Measurements from ENCODE around the gene BMPER. TPM values are rescaled to one million over a fixed set of nuclear protein-coding genes. Genes with fewer than 3 reads are reported as not detected.

BMPER gene
- total RNA-seq, 2 donors from 2014 or later, result 3.0 to 3.8 TPM

- no peak for TF ChIP-seq CTCF (IDR thresholded peaks at IDR 0.05)
- H3K4me1 ChIP-seq, result no peaks in the 10 kb centered on the region
- H3K36me3 ChIP-seq, result no peaks in the 10 kb centered on the region
- H3K4me3 ChIP-seq, result no peak overlapping the region
- no peak overlapping the region for H3K27ac ChIP-seq
- H3K27me3 ChIP-seq, result no peaks in the 10 kb centered on the region
- no peaks in the 10 kb centered on the region for H3K9me3 ChIP-seq
- DNase-seq (ENCODE audit: low spot score), result no peak
Observed at GRCh38 chr7:33934391-33934790, 29.1 kb downstream of the BMPER start.

- Histone ChIP-seq H3K9me3 (no peaks in the 10 kb centered on the region), H3K4me1 (no peaks in the 10 kb centered on the region), H3K27ac (no peak overlapping the region), H3K36me3 (no peaks in the 10 kb centered on the region), H3K4me3 (no peak overlapping the region), H3K27me3 (no peaks in the 10 kb centered on the region)
- TF ChIP-seq CTCF (IDR thresholded peaks at IDR 0.05), result no peak
- DNase-seq (ENCODE audit: low spot score), result no peak
Observed at GRCh38 chr7:33936503-33936902, 31.2 kb downstream of the BMPER start.

GRCh38 chr7:33937871-33938270 is 32.5 kb downstream of the BMPER start:
- Histone ChIP-seq H3K27ac (no peak overlapping the region), H3K9me3 (no peaks in the 10 kb centered on the region), H3K4me3 (no peak overlapping the region), H3K36me3 (no peaks in the 10 kb centered on the region), H3K27me3 (no peaks in the 10 kb centered on the region), H3K4me1 (no peaks in the 10 kb centered on the region)
- DNase-seq (ENCODE audit: low spot score), result no peak
- TF ChIP-seq CTCF (IDR thresholded peaks at IDR 0.05), result no peak

DNA sequence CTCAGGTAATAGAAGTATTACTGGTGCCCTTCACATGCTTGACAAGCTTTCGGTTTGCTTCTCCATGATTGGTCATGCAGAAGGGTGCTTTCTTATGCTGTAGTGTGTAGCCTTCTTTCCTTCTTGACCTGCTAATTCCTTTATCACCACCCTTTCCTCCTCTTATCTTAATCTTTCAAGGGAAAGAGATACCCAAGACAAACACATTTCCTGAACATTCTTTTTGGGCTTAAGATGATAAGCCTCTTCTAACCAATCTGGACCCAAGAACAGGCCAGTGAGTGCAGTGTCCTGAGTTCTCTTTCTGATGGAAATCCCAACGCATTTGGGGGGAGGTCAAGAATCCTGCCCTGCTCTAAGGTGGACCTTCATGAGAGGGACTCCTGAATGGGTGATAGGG is 33.8 kb downstream of the BMPER start:
- no peak overlapping the region for H3K27ac ChIP-seq
- no peaks in the 10 kb centered on the region for H3K27me3 ChIP-seq
- H3K9me3 ChIP-seq, result no peaks in the 10 kb centered on the region
- TF ChIP-seq CTCF (IDR thresholded peaks at IDR 0.05), result no peak
- no peaks in the 10 kb centered on the region for H3K36me3 ChIP-seq
- no peaks in the 10 kb centered on the region for H3K4me1 ChIP-seq
- DNase-seq (ENCODE audit: low spot score), result no peak
- H3K4me3 ChIP-seq, result no peak overlapping the region

DNA sequence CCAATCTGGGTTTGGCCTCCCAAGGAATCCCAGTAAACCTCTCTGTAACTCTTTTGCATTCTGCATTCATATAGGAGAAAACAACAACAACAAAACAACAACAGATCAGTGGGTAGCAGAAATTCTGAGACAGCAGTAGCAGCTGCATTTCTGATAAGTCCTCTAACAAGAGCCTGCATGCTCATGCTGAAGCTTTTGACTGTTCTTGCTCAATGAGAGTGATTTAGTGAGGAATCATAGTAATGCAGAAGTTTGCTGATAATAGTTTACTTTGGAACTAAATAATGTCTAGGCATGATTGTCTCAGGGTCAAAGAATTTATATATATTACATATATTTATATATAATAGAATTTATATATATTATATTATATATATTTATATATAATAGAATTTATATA is 35.2 kb downstream of the BMPER start:
- Histone ChIP-seq H3K27ac (no peak overlapping the region), H3K36me3 (no peaks in the 10 kb centered on the region), H3K4me3 (no peak overlapping the region), H3K9me3 (no peaks in the 10 kb centered on the region), H3K27me3 (no peaks in the 10 kb centered on the region), H3K4me1 (no peaks in the 10 kb centered on the region)
- no peak for TF ChIP-seq CTCF (IDR thresholded peaks at IDR 0.05)
- no peak for DNase-seq (ENCODE audit: low spot score)

DNA sequence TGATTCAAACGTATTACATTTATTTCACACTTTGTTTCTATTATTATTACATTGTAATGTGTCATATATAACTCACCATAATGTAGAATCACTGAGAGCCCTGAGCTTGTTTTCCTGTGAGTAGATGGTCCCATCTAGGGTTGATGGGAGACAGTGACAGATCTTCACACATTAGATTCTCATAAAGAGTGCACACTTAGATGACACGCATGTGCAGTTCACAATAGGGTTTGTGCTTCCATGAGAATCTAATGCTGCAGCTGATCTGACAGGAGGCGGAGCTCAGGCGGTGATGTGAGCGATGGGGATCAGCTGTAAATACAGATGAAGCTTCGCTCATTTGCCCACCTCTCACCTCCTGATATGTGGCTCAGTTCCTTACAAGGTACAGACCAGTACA is 36.1 kb downstream of the BMPER start:
- H3K36me3 ChIP-seq, result no peaks in the 10 kb centered on the region
- no peaks in the 10 kb centered on the region for H3K4me1 ChIP-seq
- no peak overlapping the region for H3K27ac ChIP-seq
- no peaks in the 10 kb centered on the region for H3K27me3 ChIP-seq
- no peaks in the 10 kb centered on the region for H3K9me3 ChIP-seq
- no peak for DNase-seq (ENCODE audit: low spot score)
- no peak for TF ChIP-seq CTCF (IDR thresholded peaks at IDR 0.05)
- H3K4me3 ChIP-seq, result no peak overlapping the region

All from right atrium auricular region (tissue), 2 donors.